ENCODE results near the gene PARP4. TPM values are rescaled to one million over a fixed set of nuclear protein-coding genes. Genes with fewer than 3 reads are reported as not detected.
"Not testable (repeated sequence)": the region's sequence is repeated elsewhere in the genome, so short reads cannot be mapped to it uniquely, and the experiment has no call there.

PARP4 gene
- total RNA-seq, 1 donor from 2014 or later = 54.8 TPM

DNA sequence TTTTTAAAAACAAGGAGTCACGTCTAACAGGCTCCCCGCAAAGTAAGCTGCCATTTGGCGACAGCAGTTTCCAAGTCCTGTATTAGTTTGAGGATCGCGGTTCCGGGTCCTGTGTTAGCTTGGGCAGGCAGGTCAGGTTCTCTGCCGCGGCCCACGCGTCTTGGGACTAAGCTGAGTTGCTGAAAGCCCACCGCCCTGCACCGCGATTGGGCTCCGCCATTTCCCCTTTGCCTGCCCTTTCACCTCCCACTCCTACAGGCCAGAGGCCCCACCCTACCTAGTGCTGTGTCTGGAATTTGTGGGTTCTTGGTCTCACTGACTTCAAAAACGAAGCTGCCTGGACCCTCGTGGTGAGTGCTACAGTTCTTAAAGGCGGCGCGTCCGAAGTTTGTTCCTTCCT, 6.8 kb downstream of the PARP4 start:
- DNase-seq = no peak

DNA sequence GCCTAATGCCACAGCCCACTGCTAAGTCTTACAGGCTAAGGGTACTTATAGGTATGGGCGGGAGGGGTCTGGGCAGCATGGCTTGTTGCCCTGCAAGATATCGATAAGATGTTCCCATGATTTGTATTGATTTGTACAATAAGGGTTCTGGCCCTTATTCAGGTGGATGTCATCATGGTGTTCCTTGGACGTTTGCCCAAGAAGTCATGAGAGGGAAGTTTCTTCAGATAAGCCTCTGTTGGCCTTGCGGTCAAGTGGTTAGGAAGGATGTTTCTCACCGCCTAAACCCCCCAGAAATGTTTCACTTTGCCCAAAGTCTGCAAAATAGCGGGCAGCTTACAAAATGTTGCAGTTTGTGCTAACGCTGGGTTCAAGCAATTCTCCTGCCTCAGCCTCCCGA, 7.3 kb downstream of the PARP4 start:
- DNase-seq = peak; percentile 56

DNA sequence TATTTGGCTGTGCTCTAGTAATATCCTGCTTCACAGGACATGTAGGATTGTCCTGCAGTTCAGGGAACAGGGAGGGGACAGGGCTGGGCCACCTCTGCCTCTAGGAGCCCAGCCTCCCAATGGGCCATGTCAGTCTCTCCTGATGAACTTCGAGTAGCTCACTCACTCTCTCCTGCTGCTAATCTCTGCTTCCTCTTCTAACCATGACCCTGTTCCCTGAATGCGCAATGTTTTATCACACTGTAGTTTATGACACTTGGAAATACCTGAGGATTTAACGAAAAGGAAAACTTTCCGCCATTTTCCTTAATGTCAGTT, 9.2 kb downstream of the PARP4 start:
- no peak for DNase-seq

DNA sequence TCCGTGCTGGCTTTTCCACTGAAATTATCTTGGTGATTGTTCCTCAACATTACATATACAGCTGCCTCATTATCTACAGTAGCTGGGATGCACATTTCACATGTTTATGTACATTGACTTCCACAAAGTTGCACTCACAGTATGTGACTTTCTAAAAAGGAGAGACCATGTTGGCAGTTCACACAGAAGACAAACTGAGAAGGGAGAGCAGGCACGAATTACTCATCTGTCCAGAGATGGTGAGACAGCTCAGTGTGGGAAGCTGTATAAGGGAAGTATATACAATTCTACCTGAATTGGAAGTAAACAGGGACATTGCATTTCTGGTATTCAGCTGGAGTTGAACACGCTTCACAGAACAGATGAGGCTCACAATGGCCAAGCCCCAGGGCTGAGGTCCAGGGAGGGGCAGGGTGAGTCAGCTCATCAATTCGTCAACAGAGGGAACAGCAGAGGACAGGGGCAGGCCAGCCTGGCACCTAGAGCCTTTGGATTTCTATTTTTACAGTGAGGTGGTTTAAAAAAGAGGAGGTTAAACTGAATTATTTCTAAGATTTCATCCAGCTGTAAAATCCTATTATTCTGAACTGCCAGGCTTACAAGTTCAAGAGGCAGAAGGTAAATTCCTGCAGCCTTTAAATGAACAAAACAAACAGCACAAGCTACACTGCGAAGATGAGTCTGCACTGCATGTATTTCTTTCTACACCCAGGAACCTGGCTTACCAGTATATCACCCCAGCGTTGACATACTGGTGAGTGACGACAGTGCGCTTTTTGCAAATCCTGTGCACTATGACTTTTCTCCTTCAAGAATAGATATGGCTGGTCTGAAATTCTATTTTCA, 9.8 kb downstream of the PARP4 start:
- DNase-seq = peak; percentile 67

DNA sequence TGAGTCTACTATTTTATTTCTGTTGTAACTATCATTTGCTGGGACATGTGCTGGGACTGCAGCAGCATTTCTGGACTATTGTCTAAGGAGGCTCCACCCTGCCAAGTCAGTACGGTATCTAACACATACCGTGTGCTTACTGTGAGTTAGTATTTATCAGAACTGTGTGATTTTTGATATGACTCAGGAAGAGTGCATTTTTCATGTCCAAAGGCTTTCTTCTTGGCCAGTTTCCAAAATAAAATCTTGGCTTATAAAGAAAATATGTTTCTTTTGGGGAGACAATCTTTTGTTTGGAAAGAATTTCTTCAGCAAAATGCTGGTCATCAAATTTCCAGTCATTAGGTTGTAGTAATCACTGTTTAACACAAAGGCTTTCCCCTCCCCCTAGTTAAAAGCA, 11.6 kb downstream of the PARP4 start:
- DNase-seq = peak; percentile 83

DNA sequence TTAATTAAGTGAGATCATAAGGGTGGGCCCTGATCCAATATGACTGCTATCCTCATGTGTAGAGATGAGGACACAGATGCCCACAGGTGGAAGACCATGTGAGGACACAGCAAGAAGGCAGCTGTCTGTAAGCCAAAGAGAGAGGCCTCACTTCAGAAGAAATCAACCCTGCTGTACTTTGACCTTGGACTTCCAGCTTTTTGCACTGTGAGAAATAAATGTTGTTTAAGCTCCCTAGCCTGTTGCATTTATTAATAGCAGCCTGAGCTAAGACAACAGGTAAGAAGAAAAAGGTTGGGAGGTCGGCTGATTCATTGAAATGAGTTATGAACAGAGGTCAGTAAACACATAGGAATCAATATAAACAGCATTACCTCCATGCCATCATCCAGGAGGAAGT, 14.8 kb downstream of the PARP4 start:
- no peak for DNase-seq

- not testable (repeated sequence) for DNase-seq
Observed at GRCh38 chr13:24496295-24496694, 16.3 kb downstream of the PARP4 start.

DNA sequence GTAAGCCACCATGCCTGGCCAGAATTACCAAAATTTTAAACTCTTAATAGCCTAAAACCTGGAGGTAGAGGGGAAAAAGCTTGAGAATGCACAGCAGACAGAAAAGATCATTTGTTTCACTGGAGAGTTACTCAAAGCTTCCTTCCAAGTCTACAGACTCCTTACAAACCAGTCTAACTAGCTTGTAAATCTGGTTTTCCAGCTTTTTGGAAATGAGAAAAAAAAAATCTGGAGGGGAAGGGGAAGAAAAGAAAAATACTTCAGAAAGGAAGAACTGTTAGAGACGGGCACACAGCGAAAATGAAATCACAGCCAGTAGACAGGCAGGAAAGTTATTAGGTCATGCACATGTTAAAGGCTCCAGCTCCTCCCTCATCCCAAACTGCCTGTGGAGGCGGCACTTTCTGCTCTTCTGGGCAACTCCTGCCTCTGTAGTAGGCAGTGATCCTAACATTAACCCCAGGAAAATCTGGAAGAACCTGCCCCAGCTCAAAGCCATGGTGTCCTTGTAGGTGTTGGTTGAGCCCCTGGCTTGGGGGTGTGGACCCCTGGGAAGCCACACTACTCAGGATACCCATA, 17.3 kb downstream of the PARP4 start:
- no peak for DNase-seq

GRCh38 chr13:24493356-24493755, 19.2 kb downstream of the PARP4 start:
- no peak for DNase-seq

GRCh38 chr13:24491845-24492244, 20.7 kb downstream of the PARP4 start:
- peak; percentile 21 for DNase-seq

- no peak for DNase-seq
Observed at GRCh38 chr13:24489721-24490120, 22.9 kb downstream of the PARP4 start.

DNA sequence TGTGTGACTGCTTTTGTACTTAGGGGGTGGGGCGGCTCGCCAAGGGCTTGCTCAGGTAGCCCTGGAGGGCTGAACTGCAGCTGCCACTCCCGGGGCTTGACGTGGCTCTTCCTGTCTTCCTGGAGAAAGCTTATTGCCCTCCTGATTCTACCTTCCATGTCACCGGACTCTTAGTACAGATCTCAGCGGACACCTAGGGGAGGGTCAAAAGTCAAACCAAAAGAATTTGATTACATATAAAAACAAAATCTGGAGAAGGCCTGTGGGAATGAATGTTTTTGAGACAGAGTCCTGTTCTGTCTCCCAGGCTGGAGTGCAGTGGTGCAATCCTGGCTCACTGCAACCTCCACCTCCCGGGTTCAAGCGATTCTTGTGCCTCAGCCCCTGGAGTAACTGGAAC, 24.5 kb downstream of the PARP4 start:
- DNase-seq = not testable (repeated sequence)

DNA sequence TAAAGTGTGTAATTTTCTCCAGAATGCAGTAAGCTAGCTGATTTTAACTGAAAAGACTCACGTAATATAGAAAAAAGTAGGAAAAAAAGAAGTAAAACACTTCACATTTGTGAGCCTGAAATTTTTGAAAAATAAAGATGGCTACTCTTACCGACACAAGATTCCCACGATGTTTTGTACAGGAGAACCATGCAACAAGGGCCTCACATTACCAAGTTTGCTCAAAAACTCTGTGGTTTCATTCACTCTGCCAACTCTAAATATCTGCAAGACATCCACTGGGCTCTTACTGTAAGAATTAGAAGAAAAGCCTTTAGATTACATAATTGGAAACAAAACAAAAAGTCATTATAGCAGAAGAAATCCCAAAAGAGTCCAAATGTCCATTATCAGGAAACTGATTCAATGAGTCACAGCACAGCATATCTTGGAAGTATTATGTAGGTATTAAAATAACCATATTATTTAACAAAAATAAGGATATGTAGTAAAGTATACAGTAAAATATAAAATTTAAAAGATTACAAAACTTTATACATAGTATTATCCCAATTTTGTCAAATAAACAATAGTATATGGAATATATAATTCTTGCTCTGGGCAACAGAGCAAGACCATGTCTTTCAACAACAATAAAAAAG, 26.4 kb downstream of the PARP4 start:
- DNase-seq = not testable (repeated sequence)

GRCh38 chr13:24473686-24474085, 38.9 kb downstream of the PARP4 start:
- no peak for DNase-seq

DNA sequence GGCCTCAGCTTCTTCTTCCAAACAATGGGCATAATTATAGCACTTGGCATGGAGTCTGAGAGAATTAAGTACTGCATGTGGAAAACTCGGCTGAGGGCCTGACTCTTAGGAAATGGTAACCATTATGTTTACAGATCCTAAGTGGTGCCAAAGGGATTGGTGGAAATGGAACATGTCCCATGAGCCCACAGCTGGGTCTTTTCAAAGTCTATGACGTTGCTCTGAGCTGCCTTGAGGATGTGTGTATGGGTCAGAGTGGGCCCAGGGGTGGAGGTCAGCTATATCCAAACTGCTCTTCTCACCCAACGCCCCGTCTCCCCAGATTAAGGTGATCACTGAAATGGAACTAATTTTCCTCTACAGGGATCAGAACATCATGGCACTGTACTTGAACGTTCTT, 40.4 kb downstream of the PARP4 start:
- DNase-seq = not testable (repeated sequence)

DNA sequence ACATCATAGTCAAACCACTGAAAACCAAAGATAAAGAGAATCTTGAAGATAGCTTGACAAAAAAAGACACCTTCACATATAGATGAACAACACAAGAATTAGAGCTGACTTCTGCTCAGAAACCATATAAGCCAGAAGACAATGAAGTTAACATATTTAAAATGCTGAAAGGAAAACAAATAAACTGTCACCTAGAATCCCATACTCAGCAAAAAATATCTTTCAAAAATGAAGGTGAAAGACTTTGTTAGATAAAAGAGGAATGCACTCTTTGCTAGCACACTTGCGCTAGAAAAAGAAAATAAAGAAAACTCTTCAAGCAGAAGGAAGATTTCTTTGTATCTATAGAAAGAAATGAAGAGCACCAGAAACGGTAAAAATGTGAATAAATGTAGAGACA, 49.5 kb downstream of the PARP4 start:
- no peak for DNase-seq

DNA sequence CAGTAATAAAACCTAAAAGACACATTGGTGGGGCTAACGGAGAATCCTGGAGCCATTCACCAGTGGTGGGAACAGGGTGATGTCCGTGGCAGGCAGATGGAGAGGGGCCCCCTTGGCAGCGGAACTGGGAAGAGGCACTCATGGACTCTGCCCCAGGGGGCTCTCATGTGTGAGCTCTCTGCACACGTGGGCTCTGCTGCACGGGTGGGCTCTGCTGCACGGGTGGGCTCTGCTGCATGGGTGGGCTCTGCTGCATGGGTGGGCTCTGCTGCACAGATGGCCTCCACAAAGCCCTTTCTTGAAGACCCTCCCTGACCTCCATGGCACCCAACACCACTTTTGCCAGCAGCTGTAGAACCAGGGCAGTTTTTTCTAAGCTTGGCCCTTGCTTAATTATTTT, 52.3 kb downstream of the PARP4 start:
- DNase-seq = no peak

DNA sequence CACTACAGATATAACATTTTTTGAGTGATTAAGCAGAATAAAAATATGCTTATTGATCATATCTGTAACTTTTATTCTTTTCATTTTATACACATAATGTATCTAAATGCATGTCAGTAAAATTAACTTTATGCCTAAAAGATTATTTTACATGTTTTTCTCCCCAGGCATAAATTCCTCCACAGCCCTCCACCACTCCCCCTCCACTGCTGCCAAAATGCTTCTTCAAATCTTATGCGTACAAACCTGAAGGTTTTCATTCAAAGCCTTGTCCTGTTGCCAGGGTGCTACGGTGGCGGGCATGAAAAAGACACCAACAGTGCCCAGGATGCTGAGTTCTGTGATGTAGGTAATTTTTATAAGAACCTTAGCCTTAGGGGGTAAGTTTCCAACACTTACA, 52.9 kb downstream of the PARP4 start:
- DNase-seq = no peak

DNA sequence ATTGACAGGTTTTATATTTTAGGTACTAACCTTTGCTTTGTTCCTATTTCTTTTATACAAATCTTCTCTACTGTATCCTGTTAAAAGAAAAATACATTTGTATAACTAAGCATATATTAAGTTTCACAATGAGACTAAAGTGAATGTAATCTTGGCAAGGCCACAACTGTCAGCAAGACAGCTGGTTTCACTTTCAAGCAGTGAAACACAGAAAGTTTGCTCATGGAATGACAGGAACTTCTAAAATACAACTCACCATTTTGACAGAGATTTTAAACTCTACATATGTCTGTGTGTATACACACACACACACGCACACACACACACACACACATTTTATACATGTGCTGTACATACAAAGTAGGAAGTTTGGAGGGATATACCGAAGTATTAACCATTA, 53.3 kb downstream of the PARP4 start:
- DNase-seq = peak; percentile 4

DNA sequence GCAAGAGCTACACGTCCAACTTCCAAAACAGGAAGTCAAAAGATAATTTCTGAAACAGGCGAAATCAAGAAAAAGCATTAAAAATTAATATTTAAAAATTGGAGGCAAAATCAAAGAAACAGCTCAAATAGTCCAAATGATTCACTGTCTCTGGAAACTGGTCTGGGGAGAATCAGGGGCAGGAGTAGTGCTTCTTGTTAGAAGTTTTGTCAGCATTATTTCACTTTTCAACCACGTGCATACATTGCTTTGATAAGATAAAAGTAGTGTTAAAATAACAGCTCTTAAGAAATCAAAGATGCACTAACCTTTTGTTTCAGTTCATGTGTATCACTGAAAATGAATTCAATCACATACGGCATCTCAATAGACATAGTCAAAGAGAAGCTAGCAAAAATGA, 53.8 kb downstream of the PARP4 start:
- no peak for DNase-seq

- no peak for DNase-seq
Observed at GRCh38 chr13:24456396-24456795, 56.2 kb downstream of the PARP4 start.

DNA sequence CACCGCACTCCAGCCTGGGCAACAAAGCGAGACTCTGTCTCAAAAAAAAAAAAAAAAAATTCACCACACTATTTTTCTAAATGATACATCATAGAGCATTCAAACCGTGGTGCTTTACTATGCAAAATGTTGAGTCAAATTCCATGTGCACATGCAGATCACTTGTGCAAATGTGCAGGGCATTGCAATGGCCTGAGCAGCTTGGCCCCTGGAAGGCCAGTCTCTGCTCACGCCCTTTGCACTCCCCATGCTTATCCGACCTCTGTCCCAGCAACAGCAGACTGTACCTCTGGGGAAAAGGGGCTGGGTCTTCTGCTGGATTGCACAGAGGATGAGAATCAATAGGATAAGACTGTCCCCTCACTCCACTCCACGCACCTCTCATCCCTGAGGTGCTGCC, 58.5 kb downstream of the PARP4 start:
- no peak for DNase-seq

- no peak for DNase-seq
Observed at GRCh38 chr13:24452044-24452443, 60.5 kb downstream of the PARP4 start.

GRCh38 chr13:24450530-24450929, 62.0 kb downstream of the PARP4 start:
- DNase-seq = no peak

Measured in dermis blood vessel endothelial cell (primary cell).